ENCODE results near the gene ABCC9. TPM values are rescaled to one million over a fixed set of nuclear protein-coding genes. Genes with fewer than 3 reads are reported as not detected.

ABCC9 gene
- total and polyA plus RNA-seq, 9 donors, result 34.4 to 104 (median 61.1) TPM

DNA sequence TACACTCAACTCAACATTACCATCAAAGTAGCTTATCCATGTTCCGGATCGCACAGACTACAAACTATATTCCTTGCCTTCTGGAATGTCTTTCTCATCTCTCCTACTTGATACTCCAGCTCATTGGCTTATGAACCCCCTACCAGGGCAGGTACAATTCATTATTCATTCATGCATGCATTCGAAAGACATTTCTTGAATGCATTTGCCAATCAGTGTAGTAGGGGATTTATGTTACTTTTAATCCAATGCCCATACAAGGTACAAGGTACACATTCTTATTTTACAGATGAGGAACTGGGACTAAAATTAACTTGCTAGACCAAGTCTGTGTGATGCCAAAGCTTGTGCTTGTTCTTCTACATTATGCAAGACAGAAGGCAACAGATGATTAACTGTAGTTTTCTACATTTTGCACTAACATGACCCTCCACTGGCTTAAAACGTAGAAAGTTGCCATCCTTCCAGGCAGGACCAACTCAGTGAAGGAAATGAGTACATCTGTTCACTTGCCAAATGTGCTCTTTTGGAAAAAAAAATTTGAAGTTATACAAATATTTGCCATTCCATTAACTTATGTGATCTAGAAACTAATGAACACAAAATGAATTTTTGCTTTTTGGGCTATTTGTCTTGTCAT lies 113.0 kb downstream of the ABCC9 start:
- no peaks in the 10 kb centered on the region for H3K9me3 ChIP-seq (replicated peaks; ENCODE audit: control insufficient read depth, low read depth, low read length)
- WGBS (ENCODE audit: insufficient coverage), result 90% methylated on average over 2 of the region's 4 CpGs
- no peaks in the 10 kb centered on the region for H3K36me3 ChIP-seq (ENCODE audit: control insufficient read depth, insufficient read depth, low read length)
- H3K27ac ChIP-seq (ENCODE audit: low read length), result no peak overlapping the region
- no peak overlapping the region for H3K4me3 ChIP-seq (ENCODE audit: low read length)
- H3K4me1 ChIP-seq (ENCODE audit: control insufficient read depth, insufficient read depth, low read length), result peaks cover 4% of the 10 kb centered on the region
- DNase-seq, result no peak
- no peaks in the 10 kb centered on the region for H3K27me3 ChIP-seq (ENCODE audit: control insufficient read depth, insufficient read depth, low read length)

DNA sequence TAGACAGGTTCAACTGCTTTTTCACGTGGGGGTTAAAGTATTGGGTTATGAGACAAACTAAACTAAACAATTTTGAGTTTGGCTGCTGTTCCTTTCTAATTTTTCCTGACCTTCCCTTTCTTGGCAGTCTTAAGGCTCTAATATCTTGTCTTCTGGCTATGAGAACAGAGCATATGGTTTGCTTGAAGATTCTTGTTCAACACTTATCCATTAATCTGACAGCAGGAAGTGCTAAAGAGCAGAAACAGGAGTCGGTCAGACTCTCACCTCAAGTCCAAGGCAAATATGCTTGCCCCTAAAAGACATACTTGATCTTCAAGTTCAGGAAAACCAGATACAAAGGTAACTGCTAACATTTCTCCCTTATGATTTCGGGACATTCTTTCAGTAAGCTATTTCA lies 114.1 kb downstream of the ABCC9 start:
- WGBS (ENCODE audit: insufficient coverage), result 0% methylated on average over 1 of the region's 3 CpGs
- Histone ChIP-seq H3K9me3 (replicated peaks; ENCODE audit: control insufficient read depth, low read depth, low read length) (no peaks in the 10 kb centered on the region), H3K4me3 (ENCODE audit: low read length) (no peak overlapping the region), H3K36me3 (ENCODE audit: control insufficient read depth, insufficient read depth, low read length) (no peaks in the 10 kb centered on the region), H3K27me3 (ENCODE audit: control insufficient read depth, insufficient read depth, low read length) (no peaks in the 10 kb centered on the region), H3K4me1 (ENCODE audit: control insufficient read depth, insufficient read depth, low read length) (peaks cover 4% of the 10 kb centered on the region), H3K27ac (ENCODE audit: low read length) (no peak overlapping the region)
- DNase-seq, result peak; percentile 86

DNA sequence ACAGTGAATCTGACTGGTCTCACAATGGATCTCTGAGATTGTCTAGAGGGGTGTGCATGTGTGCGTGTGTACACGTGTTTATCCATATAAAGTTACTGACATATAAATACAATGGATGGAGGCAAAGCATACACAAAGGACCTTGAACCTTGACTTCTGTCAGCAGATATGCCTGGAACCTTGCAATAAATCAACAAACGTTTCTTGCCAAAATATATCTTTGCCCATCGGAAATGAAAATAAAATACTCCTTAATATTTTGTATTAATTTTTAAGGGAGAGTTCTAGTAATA lies 114.7 kb downstream of the ABCC9 start:
- H3K36me3 ChIP-seq (ENCODE audit: control insufficient read depth, insufficient read depth, low read length), result no peaks in the 10 kb centered on the region
- H3K4me1 ChIP-seq (ENCODE audit: control insufficient read depth, insufficient read depth, low read length), result peaks cover 2% of the 10 kb centered on the region
- peak overlapping the region; percentile 10 for H3K27ac ChIP-seq (ENCODE audit: low read length)
- H3K9me3 ChIP-seq (replicated peaks; ENCODE audit: control insufficient read depth, low read depth, low read length), result no peaks in the 10 kb centered on the region
- H3K4me3 ChIP-seq (ENCODE audit: low read length), result no peak overlapping the region
- peak; percentile 37 for DNase-seq
- no peaks in the 10 kb centered on the region for H3K27me3 ChIP-seq (ENCODE audit: control insufficient read depth, insufficient read depth, low read length)
- no CpG with 5 or more reads among the region's 4 CpGs for WGBS (ENCODE audit: insufficient coverage)

DNA sequence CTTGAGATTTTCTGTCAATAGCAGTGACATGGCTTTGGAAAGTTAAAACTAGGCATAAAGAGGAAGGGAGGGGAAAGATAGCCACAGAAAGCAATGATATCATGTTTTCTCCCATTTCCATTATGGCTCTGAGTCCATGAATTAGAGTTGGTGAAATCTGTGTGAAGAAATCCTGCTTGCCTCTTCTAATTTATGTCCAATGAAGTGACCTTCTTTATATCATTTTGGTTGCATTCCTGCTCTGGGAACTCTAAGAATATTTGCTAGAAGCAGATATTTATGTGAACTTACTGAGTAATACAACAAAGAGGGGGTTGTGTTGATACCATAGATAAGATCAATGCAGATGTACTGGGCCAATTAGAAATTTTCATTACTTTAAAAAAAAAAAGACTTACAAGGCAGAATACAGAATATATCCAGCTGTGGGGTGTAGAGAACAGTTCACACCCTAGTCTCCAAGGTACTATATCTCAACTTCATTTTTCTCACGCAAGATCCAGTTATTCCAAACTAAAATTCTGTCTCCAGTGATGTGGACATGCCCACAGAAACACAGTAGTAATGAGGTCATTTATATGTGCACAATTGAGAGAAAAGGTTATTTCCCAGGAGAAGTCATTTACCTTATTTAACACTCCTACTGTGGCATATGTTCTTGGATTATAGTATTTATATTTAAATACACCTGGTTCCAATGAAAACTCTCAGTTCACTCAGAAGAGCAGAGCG lies 115.2 kb downstream of the ABCC9 start:
- Histone ChIP-seq H3K9me3 (replicated peaks; ENCODE audit: control insufficient read depth, low read depth, low read length) (no peaks in the 10 kb centered on the region), H3K27me3 (ENCODE audit: control insufficient read depth, insufficient read depth, low read length) (no peaks in the 10 kb centered on the region), H3K4me1 (ENCODE audit: control insufficient read depth, insufficient read depth, low read length) (no peaks in the 10 kb centered on the region), H3K4me3 (ENCODE audit: low read length) (no peak overlapping the region), H3K27ac (ENCODE audit: low read length) (peak overlapping the region; percentile 10), H3K36me3 (ENCODE audit: control insufficient read depth, insufficient read depth, low read length) (no peaks in the 10 kb centered on the region)
- WGBS (ENCODE audit: insufficient coverage), result no CpG with 5 or more reads among the region's 2 CpGs
- DNase-seq, result peak; percentile 64

DNA sequence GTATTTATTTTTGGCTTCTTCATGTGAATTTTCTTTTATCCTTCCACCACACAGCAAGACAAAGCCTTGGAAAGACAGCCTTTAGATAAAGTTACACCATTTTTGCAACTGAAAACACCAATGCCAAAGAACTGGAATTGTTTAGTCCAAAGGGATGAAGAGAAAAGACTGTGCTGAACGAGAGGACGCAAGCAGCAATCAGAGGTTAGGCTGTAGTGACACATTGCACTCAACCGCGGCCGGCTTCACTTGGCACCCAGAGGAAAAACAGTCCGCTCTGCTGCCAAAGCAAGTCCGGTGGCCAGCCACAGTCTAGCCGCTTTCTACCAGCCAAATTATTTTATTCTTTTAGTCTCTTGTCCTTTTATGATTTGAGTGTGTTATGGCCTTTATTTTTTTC lies 117.6 kb downstream of the ABCC9 start:
- Histone ChIP-seq H3K27ac (ENCODE audit: low read length) (no peak overlapping the region), H3K36me3 (ENCODE audit: control insufficient read depth, insufficient read depth, low read length) (no peaks in the 10 kb centered on the region), H3K4me3 (ENCODE audit: low read length) (no peak overlapping the region), H3K9me3 (replicated peaks; ENCODE audit: control insufficient read depth, low read depth, low read length) (no peaks in the 10 kb centered on the region), H3K4me1 (ENCODE audit: control insufficient read depth, insufficient read depth, low read length) (peaks cover 2% of the 10 kb centered on the region), H3K27me3 (ENCODE audit: control insufficient read depth, insufficient read depth, low read length) (no peaks in the 10 kb centered on the region)
- 67% methylated on average over 2 of the region's 8 CpGs for WGBS (ENCODE audit: insufficient coverage)
- DNase-seq, result peak; percentile 22

DNA sequence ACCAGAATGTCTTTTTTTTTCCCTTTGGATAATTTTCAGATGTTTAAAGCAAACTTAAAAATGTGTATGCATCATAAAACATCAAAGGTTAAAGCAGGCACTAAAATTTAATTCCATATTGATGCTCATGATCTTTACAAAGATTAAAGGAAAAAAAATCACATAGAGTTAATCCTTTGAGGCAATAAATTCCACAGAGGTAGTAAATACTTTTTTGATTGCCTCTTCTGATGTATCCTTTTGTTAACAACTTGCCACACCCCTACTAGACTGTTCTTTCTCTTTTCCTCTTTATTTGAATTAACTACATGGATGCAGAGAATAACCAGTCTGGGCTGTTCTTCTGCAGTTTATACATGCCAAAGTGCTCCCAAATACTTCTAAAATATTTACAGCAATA lies 121.5 kb downstream of the ABCC9 start:
- Histone ChIP-seq H3K27ac (ENCODE audit: low read length) (no peak overlapping the region), H3K4me3 (ENCODE audit: low read length) (no peak overlapping the region), H3K36me3 (ENCODE audit: control insufficient read depth, insufficient read depth, low read length) (no peaks in the 10 kb centered on the region), H3K4me1 (ENCODE audit: control insufficient read depth, insufficient read depth, low read length) (peaks cover 2% of the 10 kb centered on the region), H3K27me3 (ENCODE audit: control insufficient read depth, insufficient read depth, low read length) (no peaks in the 10 kb centered on the region), H3K9me3 (replicated peaks; ENCODE audit: control insufficient read depth, low read depth, low read length) (no peaks in the 10 kb centered on the region)
- no peak for DNase-seq

DNA sequence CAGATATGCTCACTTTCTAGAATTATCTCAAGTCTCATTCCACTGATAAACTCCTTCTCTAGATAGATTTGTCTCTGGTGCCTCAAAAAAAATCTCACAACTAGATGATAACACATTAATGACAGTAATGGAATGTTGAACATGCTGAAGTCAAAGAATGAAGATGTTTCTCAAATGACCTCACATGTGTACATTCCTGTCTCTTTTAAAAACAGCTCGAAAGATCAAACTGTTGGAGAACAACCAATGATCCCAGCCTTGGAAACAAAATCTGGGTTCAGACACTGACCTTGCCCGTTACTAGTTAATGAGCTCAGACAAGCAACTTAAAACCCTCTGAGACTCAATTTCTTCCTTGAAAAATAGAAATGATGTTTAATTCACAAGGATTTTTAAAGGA lies 122.0 kb downstream of the ABCC9 start:
- no CpG with 5 or more reads among the region's 2 CpGs for WGBS (ENCODE audit: insufficient coverage)
- no peak overlapping the region for H3K4me3 ChIP-seq (ENCODE audit: low read length)
- H3K9me3 ChIP-seq (replicated peaks; ENCODE audit: control insufficient read depth, low read depth, low read length), result no peaks in the 10 kb centered on the region
- peaks cover 2% of the 10 kb centered on the region for H3K4me1 ChIP-seq (ENCODE audit: control insufficient read depth, insufficient read depth, low read length)
- H3K27ac ChIP-seq (ENCODE audit: low read length), result peak overlapping the region; percentile 5
- peak; percentile 57 for DNase-seq
- no peaks in the 10 kb centered on the region for H3K36me3 ChIP-seq (ENCODE audit: control insufficient read depth, insufficient read depth, low read length)
- no peaks in the 10 kb centered on the region for H3K27me3 ChIP-seq (ENCODE audit: control insufficient read depth, insufficient read depth, low read length)

DNA sequence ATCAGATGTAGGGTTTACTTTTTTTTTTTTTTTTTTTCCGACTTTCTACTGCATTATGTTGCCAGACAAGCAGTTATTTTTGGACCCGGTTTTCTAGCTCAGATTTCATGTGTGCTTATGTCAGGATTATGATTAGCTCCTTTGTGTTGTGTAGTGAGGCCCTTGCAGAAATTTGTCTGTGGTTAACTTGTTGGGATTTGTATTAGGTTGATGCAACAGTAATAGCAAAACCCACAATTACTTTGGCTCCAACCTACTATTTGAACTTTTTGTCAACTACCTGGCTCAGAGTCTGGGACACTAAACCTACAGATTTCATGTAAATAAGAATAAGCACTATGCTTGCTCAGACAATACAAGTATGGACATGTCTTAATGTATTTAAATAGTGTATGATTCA lies 122.6 kb downstream of the ABCC9 start:
- WGBS (ENCODE audit: insufficient coverage), result no CpG with 5 or more reads among the region's 2 CpGs

DNA sequence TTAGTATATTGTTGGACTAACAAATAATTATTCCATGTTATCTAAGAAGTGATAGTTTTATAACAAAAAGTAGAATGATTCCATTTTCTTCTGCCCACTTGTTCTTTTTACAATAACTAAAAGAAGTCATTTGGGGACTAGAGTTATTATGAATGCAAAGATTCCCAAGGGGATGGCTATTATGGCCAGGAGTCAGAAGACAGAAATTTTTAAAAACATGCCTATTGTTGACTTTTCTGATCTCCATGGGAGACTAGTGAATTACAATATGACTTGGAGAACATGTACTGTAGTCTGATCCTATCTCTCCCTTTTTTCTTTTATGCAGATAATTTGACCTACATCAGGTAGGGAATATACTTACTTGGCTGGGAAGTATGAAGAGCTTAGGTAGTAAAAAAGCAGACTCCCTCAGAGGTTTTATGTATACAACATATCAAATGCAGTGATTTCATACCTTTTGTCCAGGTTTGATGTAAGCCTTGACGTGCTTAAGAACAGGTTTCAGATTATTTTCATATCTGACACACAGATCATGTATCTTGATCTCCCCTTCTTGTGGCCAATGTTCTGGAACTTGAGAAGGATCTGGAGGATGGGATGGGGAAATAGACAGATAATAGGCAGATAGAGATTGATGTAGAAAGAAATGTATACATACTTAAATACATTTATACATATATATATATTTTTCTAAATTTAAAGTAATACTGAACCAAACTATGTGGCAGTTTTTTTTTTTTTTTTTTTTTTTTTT lies 125.7 kb downstream of the ABCC9 start:
- DNase-seq, result no peak
- Histone ChIP-seq H3K9me3 (replicated peaks; ENCODE audit: control insufficient read depth, low read depth, low read length) (no peaks in the 10 kb centered on the region), H3K4me1 (ENCODE audit: control insufficient read depth, insufficient read depth, low read length) (peaks cover 2% of the 10 kb centered on the region), H3K27me3 (ENCODE audit: control insufficient read depth, insufficient read depth, low read length) (no peaks in the 10 kb centered on the region), H3K36me3 (ENCODE audit: control insufficient read depth, insufficient read depth, low read length) (no peaks in the 10 kb centered on the region), H3K27ac (ENCODE audit: low read length) (no peak overlapping the region), H3K4me3 (ENCODE audit: low read length) (no peak overlapping the region)
- no CpG with 5 or more reads among the region's 1 CpG for WGBS (ENCODE audit: insufficient coverage)

More for the DNA sequence above, 122.6 kb downstream of the ABCC9 start:
- peak; percentile 80 for DNase-seq
- Histone ChIP-seq H3K4me1 (ENCODE audit: control insufficient read depth, insufficient read depth, low read length) (peaks cover 2% of the 10 kb centered on the region), H3K9me3 (replicated peaks; ENCODE audit: control insufficient read depth, low read depth, low read length) (no peaks in the 10 kb centered on the region), H3K27me3 (ENCODE audit: control insufficient read depth, insufficient read depth, low read length) (no peaks in the 10 kb centered on the region), H3K36me3 (ENCODE audit: control insufficient read depth, insufficient read depth, low read length) (no peaks in the 10 kb centered on the region), H3K27ac (ENCODE audit: low read length) (no peak overlapping the region), H3K4me3 (ENCODE audit: low read length) (no peak overlapping the region)

DNA sequence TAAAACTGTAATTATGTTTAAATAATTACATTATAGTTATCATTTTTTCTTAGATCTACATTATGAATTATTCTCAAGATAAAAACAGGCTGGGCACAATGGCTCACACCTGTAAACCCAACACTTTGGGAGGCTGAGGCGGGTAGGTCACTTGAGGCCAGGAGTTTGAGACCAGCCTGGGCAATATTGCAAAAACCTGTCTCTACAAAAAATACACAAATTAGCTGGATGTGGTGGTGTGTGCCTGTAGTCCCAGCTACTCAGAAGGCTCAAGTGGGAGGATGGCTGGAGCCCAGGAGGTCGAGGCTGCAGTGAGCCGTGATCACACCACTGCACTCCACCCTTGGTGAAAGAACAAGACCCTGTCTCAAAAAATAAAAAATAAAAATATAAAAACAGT lies 126.4 kb downstream of the ABCC9 start:
- no peak for DNase-seq
- Histone ChIP-seq H3K27me3 (ENCODE audit: control insufficient read depth, insufficient read depth, low read length) (no peaks in the 10 kb centered on the region), H3K27ac (ENCODE audit: low read length) (no peak overlapping the region), H3K36me3 (ENCODE audit: control insufficient read depth, insufficient read depth, low read length) (no peaks in the 10 kb centered on the region), H3K4me1 (ENCODE audit: control insufficient read depth, insufficient read depth, low read length) (peaks cover 2% of the 10 kb centered on the region), H3K4me3 (ENCODE audit: low read length) (no peak overlapping the region), H3K9me3 (replicated peaks; ENCODE audit: control insufficient read depth, low read depth, low read length) (no peaks in the 10 kb centered on the region)
- WGBS (ENCODE audit: insufficient coverage), result no CpG with 5 or more reads among the region's 3 CpGs
